ACC112 (cell line): Measurements from ENCODE around the gene UBL5.
"Not testable (repeated sequence)": the region's sequence is repeated elsewhere in the genome, so short reads cannot be mapped to it uniquely, and the experiment has no call there.

Experiments used
- H2AFZ ChIP-seq: fragments of 200-600 bp; sonication (generic); one replicate; pipeline ENCODE4 v1.6.0; 2017; ENCODE audit warnings: antibody characterized with exemption, low read length; ENCODE audit not compliant: unreplicated experiment
- H3K27ac ChIP-seq: fragments of 200-600 bp; sonication (generic); 2 replicates; pipeline ENCODE4 v1.5.1; 2014; ENCODE audit warnings: low read depth, mild to moderate bottlenecking, antibody characterized with exemption, low read length, moderate library complexity
- H3K27me3 ChIP-seq: fragments of 200-600 bp; sonication (generic); 2 replicates; pipeline ENCODE4 v1.6.1; 2014; ENCODE audit warnings: mild to moderate bottlenecking, antibody characterized with exemption, low read length, moderate library complexity, mixed read lengths; ENCODE audit not compliant: insufficient read depth
- H3K36me3 ChIP-seq: fragments of 200-600 bp; sonication (generic); 2 replicates; pipeline ENCODE4 v1.6.1; 2016; ENCODE audit warnings: mild to moderate bottlenecking, antibody characterized with exemption, low read length, moderate library complexity, mixed read lengths; ENCODE audit not compliant: insufficient read depth
- H3K4me1 ChIP-seq: fragments of 200-600 bp; sonication (generic); one replicate; pipeline ENCODE4 v1.6.1; 2016; ENCODE audit warnings: low read length, mixed read lengths; ENCODE audit not compliant: insufficient read depth, unreplicated experiment, control insufficient read depth
- H3K4me3 ChIP-seq: fragments of 200-600 bp; sonication (generic); 2 replicates; pipeline ENCODE4 v1.5.1; 2014; ENCODE audit warnings: mild to moderate bottlenecking, low read depth, low read length
- H3K79me2 ChIP-seq: fragments of 200-600 bp; sonication (generic); one replicate; pipeline ENCODE4 v1.6.0; 2016; ENCODE audit warnings: low read length; ENCODE audit not compliant: control insufficient read depth, unreplicated experiment, insufficient read depth

UBL5 gene

GRCh38 chr19:9818175-9818733 is 9.5 kb upstream of the UBL5 start:
- H3K4me1 ChIP-seq: peaks cover 14% of the 10 kb centered on the region
- no peaks in the 10 kb centered on the region for H3K27me3 ChIP-seq
- peaks cover 5% of the 10 kb centered on the region; the same call in 1 of the 2 replicates for H3K36me3 ChIP-seq
- H2AFZ ChIP-seq: peak overlapping the region; percentile 77
- peak overlapping the region; percentile 88 for H3K27ac ChIP-seq
- H3K79me2 ChIP-seq: peaks cover 27% of the 10 kb centered on the region
- H3K4me3 ChIP-seq: peak overlapping the region; percentile 94

DNA sequence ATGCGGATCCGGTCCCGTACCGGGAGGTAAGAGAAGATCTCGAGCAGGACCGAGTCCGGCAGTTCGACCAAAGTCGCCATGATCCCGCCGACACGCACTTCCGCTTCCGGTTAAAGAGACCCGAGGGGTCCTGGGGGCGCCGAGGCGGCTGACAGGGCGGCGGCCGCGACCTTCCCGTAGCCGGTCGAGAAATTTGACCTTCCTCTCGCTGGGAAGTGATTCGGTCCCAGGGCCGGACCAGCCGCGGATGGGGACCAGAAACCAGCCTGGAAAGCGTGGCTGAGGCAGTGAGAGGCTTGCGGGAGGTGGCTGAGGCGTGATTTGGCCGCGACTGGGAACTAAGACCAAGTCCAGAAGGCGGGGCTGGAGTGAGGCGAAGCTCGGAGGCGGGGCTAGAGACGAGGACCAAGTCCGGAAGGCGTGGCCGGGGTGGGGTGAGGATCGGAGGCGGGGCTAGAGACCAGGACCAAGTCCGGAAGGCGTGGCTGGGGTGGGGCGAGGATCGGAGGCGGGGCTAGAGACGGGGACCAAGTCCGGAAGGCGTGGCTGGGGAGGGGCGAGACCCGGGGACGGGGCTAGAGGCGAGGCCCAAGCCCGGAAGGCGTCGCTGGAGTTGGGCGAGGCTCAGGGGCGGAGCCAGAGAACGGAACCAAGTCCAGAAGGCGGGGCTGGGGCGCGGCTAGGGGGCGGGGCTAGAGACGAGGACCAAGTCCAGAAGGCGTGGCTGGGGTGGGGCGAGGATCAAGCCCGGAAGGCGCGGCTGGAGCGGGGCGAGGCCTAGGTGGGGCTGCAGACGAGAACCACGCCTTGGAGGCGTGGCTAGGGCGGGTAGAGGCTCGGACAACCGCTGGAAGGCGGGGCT is 8.8 kb upstream of the UBL5 start, which contains the start of gene FBXL12:
TSS of gene FBXL12 (minus strand) at position 346 of the 862 bp plus-strand sequence. CDS start at position 80, 266 bp downstream.
- Histone ChIP-seq H3K27me3 (no peaks in the 10 kb centered on the region), H3K36me3 (peaks cover 5% of the 10 kb centered on the region; the same call in 1 of the 2 replicates), H3K79me2 (peaks cover 27% of the 10 kb centered on the region), H3K4me1 (peaks cover 14% of the 10 kb centered on the region), H3K27ac (peak within 1 kb of the TSS; percentile 88), H2AFZ (peak within 1 kb of the TSS; percentile 77), H3K4me3 (peak within 1 kb of the TSS; percentile 94)

DNA sequence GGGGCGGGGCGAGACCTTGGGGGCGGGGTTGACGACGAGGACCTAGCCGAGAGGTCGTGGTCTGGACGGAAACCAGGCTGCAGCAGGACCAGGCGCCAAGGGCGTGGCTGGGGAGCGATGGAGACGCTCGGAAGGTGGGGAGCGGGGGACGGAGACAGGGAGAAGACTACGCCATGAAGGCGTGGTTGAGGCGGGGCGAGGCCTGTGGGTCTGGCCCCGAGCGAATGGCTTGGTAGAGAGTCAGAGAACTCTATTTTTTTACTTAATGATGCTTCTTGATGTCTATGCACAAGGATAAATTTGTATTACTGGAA is 8.2 kb upstream of the UBL5 start:
- H3K4me3 ChIP-seq: peak overlapping the region; percentile 62
- H3K4me1 ChIP-seq: peaks cover 14% of the 10 kb centered on the region
- peak overlapping the region; percentile 34; the same call in 1 of the 2 replicates for H3K27ac ChIP-seq
- no peak overlapping the region for H2AFZ ChIP-seq
- peaks cover 5% of the 10 kb centered on the region; the same call in 1 of the 2 replicates for H3K36me3 ChIP-seq
- peaks cover 27% of the 10 kb centered on the region for H3K79me2 ChIP-seq
- H3K27me3 ChIP-seq: no peaks in the 10 kb centered on the region

DNA sequence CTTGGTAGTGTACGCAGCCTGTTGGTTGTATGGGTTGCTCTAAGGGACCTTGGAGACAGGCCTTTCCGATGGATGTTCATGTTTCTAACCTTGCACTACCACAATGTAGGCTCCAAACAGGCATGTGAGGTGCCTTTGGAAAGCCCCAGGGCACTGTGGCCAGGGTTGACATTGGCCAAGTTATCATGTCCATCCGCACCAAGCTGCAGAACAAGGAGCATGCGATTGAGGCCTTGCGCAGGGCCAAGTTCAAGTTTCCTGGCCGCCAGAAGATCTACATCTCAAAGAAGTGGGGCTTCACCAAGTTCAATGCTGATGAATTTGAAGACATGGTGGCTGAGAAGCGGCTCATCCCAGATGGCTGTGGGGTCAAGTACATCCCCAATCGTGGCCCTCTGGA is 7.7 kb upstream of the UBL5 start:
- H3K79me2 ChIP-seq: peaks cover 27% of the 10 kb centered on the region
- H3K4me3 ChIP-seq: peak overlapping the region; percentile 62; the same call in 1 of the 2 replicates
- not testable (repeated sequence) for H2AFZ ChIP-seq, H3K27me3 ChIP-seq, H3K36me3 ChIP-seq
- peaks cover 14% of the 10 kb centered on the region for H3K4me1 ChIP-seq
- H3K27ac ChIP-seq: peak overlapping the region; percentile 34; the same call in 1 of the 2 replicates

- Histone ChIP-seq H3K4me3 (no peak overlapping the region), H2AFZ (no peak overlapping the region), H3K79me2 (peaks cover 28% of the 10 kb centered on the region), H3K4me1 (peaks cover 6% of the 10 kb centered on the region), H3K27ac (no peak overlapping the region), H3K36me3 (no peaks in the 10 kb centered on the region), H3K27me3 (no peaks in the 10 kb centered on the region)
These were observed 3.9 kb upstream of the UBL5 start for GRCh38 chr19:9823816-9824215.

GRCh38 chr19:9828551-9829063 is 889 bp downstream of the UBL5 start:
- H3K27ac ChIP-seq: no peak overlapping the region
- peaks cover 3% of the 10 kb centered on the region for H3K4me1 ChIP-seq
- H2AFZ ChIP-seq: no peak overlapping the region
- peaks cover 34% of the 10 kb centered on the region for H3K79me2 ChIP-seq
- H3K4me3 ChIP-seq: peak overlapping the region; percentile 99
- H3K36me3 ChIP-seq: no peaks in the 10 kb centered on the region
- H3K27me3 ChIP-seq: no peaks in the 10 kb centered on the region

- H3K79me2 ChIP-seq: peaks cover 19% of the 10 kb centered on the region
- no peak overlapping the region for H3K27ac ChIP-seq
- no peak overlapping the region for H2AFZ ChIP-seq
- H3K4me1 ChIP-seq: peaks cover 4% of the 10 kb centered on the region
- peak overlapping the region; percentile 84 for H3K4me3 ChIP-seq
- no peaks in the 10 kb centered on the region for H3K27me3 ChIP-seq
- peaks cover under 1% of the 10 kb centered on the region; the same call in 1 of the 2 replicates for H3K36me3 ChIP-seq
These were observed 6.6 kb downstream of the UBL5 start for GRCh38 chr19:9834307-9834725.

- Histone ChIP-seq H2AFZ (no peak within 1 kb of the TSS), H3K27ac (no peak within 1 kb of the TSS), H3K27me3 (no peaks in the 10 kb centered on the region), H3K36me3 (peaks cover 3% of the 10 kb centered on the region; the same call in 1 of the 2 replicates), H3K4me3 (peak within 1 kb of the TSS; percentile 84), H3K79me2 (peaks cover 18% of the 10 kb centered on the region), H3K4me1 (peaks cover 4% of the 10 kb centered on the region)
These were observed 7.2 kb downstream of the UBL5 start, which contains the start of gene PIN1 for GRCh38 chr19:9834726-9835506. Gene PIN1 (plus strand): TSS chr19:9835318. CDS start chr19:9835345, 27 bp downstream.

- Histone ChIP-seq H3K27ac (no peak overlapping the region), H3K4me3 (peak overlapping the region; percentile 84), H2AFZ (no peak overlapping the region), H3K4me1 (peaks cover 4% of the 10 kb centered on the region), H3K36me3 (peaks cover 3% of the 10 kb centered on the region; the same call in 1 of the 2 replicates), H3K27me3 (no peaks in the 10 kb centered on the region), H3K79me2 (peaks cover 15% of the 10 kb centered on the region)
These were observed 7.8 kb downstream of the UBL5 start for GRCh38 chr19:9835507-9835949.

GRCh38 chr19:9836021-9836420 is 8.3 kb downstream of the UBL5 start:
- H3K27ac ChIP-seq: no peak overlapping the region
- H3K79me2 ChIP-seq: peaks cover 15% of the 10 kb centered on the region
- H3K4me1 ChIP-seq: peaks cover 4% of the 10 kb centered on the region
- peaks cover 3% of the 10 kb centered on the region; the same call in 1 of the 2 replicates for H3K36me3 ChIP-seq
- H3K27me3 ChIP-seq: no peaks in the 10 kb centered on the region
- peak overlapping the region; percentile 84 for H3K4me3 ChIP-seq
- H2AFZ ChIP-seq: no peak overlapping the region
